Kidney tubule cell (primary cell): ENCODE data around the gene SIGLEC11.
"Not testable (repeated sequence)": the region's sequence is repeated elsewhere in the genome, so short reads cannot be mapped to it uniquely, and the experiment has no call there.

ENCODE experiments used
- DNase-seq: peaks from one replicate; pipeline ENCODE4 v3.0.0-alpha.2; 2018; ENCODE audit warnings: low spot score

Gene SIGLEC11

DNA sequence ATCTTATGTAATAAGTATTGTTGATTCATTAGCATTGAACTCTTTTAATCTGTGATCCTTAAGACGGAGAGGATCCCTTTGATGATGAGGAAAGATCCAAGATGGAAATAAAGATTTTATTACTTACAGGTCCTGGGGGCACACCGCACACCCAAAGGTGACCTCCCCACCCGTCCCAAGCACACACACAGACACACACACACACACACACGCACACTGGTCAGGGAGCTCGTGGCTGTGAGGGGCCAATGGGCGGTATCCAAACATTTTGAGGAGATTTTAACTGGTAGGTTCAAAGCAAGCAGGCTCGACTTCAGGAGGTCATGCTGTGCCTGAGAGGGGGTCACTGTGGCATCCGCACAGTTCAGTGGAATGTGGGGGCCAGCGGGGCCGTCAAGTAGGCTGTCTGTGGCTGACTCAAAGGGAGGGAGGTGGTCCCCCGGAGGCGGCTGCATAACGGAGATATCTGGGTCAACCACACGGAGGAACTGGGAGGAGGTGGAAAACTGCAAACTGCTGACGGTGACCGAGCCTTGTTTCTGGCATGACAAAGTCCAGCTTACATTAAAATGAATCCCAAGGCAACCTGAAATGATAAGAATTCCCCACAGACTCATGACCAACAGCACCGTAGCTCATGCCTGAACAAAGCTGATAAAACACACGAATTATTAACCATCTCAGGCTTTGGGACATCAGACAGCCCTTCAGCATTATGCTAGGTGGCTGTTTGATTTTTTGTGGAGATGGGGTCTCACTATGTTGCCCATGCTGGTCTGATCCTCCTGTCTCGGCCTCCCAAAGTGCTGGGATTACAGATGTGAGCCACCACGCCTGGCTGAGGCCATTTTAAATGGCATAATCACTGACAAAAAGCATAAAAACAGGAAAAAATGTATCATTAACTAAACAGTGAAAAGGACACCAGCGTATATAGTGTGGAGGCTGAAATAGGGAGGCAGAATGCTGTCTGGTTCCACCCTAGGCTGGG is 20.9 kb upstream of the SIGLEC11 start:
- no peak for DNase-seq

DNA sequence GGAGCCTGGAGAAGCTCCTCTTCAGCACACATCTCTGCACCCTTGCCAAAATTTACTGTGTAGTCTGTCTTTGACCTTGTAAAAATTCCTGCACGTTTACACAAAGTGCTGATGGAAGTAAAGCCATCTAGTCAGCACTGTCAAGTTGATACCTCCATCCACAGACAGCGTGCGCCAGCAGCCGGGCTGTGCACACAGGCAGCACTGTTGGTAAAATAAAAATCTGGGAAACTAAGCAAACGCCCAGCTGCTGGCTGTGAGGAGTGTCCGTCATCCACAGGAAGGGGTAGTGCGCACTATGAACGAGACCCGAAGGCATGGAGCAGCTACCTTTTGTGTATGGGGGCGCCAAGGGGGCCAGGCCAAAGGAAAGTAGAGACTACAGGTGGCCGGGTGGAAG is 17.4 kb upstream of the SIGLEC11 start:
- DNase-seq = no peak

DNA sequence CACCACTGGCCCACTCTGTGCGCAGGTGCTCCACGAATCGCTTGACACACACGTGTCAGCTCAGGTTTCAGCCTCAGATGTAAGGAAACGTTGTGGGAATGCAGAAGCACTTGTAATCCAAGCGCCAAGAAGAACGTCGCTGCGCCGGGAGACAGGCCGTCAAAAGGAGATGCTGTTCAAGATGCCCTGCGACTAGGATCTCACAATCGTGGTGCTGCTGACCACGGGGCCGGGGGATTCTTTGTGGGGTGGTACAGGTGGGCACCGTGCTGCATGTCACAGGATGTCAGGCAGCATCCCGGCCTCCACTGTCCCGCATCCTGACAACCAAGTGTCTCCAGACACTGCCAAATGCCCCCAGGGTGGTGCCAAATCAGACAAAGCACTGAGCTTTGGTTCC is 16.9 kb upstream of the SIGLEC11 start:
- no peak for DNase-seq

DNA sequence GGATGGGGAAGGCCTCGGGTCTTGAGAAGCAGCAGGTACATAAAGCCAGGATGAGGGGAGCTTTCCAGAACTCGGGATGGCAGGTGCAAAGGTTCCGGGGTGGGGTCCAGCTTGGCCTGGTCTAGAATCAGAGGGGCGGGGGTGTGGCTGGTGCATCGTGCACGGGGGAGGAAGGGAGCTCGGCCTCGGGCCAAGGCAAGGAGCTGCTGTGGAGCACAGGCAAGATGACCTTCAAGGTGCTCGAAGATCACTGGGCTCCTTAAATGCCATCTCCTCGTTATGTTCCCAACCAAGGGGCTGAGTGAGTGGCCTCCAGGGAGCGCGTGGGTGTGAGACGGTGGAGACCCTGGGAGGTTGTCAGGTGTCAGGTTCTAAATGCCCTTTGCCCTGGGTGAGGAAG is 16.1 kb upstream of the SIGLEC11 start:
- DNase-seq = no peak

DNA sequence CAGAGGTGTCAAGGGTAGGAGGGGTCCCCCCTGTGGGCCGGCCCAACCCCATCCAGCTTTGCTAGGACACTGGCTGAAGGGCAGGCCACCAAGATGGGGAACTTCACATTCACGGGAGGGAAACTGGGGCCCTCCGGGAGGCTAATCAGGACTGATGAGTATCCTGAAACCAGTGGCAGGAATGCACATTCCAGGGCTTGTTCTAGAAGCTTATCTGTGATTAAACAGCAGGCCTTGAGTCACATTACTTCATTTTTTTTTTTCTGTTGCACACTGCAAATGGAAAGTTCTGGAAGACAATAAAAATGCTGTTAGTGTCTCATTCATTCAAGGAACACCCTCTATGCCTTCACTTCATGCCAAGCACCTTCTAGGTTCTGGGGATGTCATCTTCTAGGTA is 15.5 kb upstream of the SIGLEC11 start:
- DNase-seq = no peak

DNA sequence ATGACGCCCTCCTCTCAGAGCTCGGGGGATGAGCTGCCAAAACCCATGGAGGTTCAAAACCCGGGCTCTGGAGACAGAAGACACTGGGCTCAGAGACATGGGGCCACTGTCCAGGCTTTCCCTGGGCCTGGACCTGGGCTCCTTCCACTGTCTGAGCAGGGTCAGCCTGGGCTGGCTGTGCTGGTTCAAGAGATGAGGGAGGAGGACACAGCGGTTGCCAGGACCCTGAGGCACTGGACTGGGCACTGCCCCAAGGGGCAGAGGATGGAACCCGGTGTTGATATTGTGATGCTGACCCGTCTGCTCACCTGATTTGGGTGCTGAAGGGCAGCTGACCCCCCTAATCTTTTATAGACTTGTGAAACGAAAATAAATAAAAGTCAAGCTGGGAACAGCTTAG is 14.1 kb upstream of the SIGLEC11 start:
- no peak for DNase-seq

DNA sequence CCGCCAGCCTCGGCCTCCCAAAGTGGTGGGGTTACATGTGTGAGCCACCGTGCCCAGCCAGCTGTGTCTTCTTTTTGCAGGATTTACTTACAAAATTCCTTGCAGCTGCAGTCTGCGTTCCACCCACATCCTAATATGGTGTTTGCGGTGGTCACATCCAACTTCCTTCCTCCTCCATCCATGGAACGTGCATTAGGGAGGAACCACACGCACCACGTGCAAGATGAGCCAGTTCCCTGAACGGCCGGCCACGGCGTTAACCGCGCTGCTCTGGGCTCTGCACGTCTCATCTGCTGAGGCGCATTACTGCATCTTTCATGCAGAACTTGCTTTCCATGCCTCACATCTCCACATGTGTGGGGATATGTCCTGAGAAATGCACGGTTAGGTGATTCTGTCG is 13.0 kb upstream of the SIGLEC11 start:
- no peak for DNase-seq

DNA sequence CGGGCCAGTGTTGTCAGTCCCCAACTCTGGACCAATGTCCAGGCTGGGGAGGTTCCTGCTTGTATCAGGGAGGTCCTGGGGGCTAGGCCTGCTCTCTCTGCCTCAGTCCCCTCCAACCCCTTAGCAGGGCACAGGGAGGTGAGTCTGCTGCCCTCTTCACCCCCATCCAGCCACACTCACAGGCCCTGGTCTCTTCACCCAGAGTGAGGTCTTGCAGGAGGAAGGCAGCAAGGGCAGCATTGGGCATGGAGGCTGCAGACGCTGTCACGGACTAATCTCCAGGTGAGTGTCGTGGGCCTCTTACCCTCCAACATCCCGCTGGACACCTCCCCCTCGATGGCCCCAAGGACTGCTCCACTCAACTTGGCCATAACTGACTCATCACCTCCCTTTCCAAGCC is 11.9 kb upstream of the SIGLEC11 start:
- DNase-seq = no peak

DNA sequence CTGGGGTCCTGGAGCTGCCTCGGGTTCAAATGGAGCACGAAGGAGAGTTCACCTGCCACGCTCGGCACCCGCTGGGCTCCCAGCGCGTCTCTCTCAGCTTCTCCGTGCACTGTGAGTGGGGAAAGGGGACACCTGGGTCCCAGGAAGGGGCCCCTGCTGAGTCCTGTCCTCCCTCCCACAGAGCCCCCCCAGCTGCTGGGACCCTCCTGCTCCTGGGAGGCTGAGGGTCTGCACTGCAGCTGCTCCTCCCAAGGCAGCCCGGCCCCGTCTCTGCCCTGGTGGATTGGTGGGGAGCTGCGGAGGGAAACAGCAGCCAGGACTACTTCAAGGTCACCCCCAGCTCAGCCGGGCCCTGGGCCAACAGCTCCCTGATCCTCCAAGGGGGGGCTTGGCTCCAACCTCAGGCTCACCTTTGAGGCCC is 11.0 kb upstream of the SIGLEC11 start:
- DNase-seq = no peak

DNA sequence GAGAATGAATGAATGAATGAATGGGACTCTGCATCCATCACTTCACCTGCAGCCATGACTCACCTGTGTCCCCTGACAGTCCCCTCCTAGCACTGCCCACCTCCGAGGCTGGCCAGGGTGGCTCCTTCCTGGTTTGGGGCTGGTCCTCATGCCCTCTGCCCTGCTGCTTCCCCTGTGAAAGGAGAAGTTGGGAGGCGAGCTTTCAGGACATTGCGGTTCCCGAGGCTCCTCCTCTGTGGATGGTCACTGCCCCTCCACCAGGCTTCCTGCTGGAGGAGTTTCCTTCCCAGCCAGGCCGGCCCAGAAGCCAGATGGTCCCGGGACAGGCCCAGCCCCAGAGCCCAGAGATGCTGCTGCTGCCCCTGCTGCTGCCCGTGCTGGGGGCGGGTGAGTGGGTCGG is 8.4 kb upstream of the SIGLEC11 start:
- DNase-seq = not testable (repeated sequence)

DNA sequence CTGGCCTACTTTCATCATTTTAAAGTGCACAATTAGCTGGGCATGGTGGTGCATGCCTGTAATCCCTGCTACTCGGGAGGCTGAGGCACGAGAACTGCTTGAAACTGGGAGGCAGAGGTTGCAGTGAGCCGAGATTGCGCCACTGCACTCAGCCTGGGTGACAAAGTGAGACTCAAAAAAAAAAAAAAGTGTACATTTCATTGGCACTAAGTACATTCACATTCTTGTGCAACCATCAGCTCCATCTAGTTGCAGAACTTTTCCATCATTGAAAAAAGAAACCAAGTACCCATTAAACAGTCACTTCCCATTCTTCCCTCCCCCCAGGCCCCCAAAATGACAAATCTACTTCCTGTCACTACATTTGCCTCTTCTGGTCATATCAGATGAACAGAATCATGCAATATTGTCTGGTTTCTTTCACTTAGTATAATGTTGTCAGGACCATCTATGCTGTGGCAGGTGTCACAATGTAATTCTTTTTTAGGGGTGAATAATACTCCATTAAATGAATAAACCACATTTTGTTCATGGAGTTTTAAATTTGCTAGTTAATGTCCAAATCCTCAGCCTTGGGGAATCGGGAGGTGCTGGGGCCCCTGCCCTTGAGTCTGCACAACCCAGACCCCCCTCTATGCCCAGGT is 7.4 kb upstream of the SIGLEC11 start:
- no peak for DNase-seq

DNA sequence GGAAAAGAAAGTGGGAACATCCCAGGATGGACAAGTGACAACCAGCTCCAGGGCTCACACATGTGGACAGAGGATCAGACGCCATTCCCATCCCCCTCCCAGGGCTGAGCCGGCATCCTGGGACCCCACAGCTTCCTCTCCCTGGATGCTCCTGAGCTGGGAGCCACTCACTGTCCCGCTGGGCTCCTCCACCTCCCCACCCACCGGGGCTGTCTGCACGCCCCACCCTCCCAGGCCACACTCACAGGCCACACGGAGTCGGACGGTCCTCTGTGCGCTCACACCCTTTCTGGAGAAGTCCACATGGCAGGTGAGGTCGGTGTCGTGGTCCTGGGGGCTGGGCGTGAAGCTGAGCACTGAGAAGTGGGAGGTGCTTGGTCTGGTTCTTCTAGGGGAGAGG is 1.1 kb downstream of the SIGLEC11 start:
- not testable (repeated sequence) for DNase-seq

DNA sequence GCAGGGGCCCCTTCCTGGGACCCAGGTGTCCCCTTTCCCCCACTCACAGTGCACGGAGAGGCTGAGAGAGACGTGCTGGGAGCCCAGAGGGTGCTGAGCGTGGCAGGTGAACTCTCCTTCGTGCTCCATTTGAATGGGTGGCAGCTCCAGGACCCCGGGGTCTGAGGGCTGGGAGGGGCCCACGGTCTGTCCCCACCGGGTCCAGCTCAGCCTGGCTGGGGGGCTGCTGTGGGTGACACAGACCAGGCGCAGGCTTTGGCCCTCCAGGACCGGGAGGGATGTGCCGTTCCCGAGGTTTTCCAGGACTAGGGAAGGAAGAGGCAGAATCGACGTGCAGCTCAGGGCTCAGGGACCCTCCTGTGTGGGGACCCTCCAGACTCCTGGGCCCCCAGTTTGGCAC is 2.4 kb downstream of the SIGLEC11 start:
- DNase-seq = not testable (repeated sequence)

DNA sequence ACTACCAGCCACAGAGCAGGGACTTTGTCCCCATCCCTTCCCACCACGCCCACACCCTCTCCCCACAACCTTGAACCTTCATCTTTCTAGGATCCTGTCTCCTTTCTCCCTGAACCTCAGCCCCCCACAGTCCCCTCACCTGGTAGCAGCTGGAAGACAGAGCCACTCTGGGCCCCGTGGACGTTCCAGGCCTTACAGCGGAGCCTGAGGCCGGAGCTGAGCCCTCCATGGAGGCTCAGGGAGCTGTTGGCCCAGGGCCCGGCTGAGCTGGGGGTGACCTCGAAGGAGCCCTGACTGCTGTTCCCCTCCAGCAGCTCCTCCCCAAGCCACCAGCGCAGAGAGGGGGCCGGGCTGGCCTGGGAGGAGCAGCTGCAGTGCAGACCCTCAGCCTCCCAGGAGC is 2.8 kb downstream of the SIGLEC11 start:
- DNase-seq = not testable (repeated sequence)

DNA sequence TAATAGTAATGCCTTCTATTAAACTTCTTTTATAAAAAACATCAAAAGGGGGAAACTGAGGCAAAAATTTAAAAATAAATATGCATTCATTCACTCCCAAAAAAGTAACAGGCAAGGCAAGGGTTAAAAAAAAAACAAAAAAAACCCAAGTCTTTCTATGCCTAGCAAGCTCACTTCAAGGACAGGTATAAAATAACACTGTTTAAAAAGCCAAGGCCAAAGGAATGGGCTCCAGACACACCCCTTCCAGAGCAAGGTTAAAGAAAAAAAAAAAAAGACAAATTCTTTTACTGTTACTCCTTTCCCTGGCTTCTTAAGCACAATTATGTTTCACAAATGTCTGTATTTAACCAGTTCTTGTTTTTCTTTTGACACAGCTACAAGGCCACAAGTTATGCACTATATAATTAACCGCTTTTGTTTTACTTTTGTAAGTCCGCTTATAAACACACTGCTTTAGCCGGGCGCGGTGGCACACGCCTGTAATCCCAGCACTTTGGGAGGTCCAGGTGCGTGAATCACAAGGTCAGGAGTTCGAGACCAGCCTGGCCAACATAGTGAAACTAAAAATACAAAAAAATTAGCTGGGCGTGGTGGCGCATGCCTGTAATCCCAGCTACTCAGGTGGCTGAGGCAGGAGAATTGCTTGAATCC is 3.6 kb downstream of the SIGLEC11 start:
- no peak for DNase-seq

DNA sequence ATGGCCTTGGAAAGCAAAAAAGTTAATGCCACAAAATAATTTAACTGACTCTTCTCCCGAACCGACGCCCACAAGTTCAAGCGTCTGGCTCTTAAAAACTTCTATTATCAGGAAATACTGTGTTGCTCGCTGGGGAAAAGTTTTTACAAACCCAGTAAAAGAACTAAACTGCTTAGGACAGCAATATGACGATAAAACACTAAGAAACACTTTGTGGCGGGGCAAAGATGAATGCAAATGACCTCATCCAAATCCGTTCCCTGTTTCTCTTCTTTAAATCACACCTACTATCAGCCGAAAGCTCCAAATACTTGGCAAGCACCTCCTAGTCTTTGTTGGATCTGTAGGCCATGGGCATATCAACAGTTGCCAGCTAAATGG is 4.9 kb downstream of the SIGLEC11 start:
- DNase-seq = no peak

DNA sequence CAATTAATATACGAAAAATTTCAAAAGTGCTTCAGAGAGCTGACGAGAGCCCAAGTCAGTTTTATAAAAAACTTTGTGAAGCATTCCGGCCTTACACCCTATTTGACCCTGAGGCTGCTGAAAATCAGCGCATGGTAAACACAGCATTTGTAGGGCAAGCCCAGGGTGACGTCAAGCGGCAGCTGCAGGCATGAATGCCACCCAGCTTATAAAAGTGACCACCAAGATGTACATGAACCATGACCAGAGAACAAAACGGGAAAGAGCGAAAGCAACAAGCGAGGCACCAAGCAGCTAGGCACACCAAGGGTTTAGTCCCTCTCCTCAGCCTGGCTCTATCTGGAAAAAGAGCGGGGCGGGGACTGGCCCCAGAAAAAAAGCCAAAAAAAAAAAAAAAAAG is 6.0 kb downstream of the SIGLEC11 start:
- DNase-seq = no peak

DNA sequence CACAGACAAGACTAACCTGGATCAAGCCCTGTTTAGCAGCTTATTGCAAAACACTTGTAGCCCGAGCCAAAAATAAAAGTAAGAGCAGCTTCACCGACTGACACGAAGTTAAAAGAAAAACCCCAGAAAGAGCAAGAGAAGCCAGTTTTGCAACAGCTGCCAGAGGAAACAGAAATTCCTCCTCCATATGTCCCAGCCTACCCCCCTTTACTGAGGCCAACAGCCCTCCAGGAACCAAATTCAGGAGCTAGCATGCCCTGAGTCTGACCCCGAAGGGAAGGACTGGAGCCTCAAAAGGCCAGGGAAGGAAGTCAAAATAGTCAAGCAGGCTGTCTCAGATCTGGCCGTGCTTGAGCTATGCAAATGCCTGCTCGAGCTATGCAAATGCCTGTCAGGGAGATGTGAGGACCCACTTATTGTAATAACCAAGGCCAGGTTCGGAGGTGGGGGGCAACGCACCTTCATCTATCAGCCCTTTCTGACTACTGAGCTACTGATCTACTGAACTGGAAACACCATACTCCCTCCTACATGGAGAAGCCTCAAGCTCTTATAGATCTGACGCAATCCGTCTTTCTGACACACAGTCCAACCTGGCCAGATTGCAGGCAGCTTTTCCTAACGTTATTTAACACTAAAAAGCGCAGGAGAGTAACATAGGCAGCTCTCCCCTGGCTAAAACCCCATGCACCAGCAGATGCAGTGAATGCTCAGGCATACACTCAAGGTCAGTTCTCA is 6.7 kb downstream of the SIGLEC11 start:
- no peak for DNase-seq

DNA sequence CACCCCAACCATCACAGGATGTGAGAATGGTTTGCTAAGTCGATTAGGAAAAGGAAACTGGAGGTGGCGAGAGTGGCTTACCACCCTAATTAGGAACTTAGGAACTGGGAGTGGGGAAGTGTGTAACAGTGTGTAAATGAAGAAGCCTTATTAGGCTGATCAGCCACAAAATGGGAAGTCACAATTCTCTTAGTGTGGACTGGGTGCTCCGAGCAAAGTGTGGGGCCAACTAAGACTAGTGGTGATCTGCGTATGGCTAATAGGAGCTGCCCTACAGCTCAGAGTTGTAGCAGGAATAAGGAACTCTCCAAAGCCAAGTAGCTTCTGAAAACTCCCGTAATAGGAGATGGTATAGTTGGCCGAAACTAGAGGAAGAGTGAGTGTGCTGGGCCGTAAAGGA is 7.6 kb downstream of the SIGLEC11 start:
- DNase-seq = no peak

DNA sequence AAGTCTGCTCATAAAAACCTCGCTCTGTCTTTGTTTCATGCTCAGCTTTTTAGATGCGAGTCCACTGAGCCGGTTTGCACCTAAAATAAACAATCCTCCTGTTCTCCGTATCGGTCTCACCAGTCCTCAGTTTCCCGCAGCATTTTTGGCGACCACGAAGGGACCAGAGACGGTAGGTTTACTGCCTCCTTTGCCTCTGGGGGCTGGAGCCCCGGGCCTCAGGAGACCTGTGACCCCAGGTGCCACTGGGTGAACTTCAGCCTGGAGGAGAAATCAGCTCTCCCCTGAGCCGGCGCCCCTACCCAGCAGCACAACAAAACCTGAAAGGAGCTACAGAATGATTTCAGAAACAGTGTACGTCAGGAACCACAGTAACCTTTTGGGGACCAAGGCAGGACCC is 8.1 kb downstream of the SIGLEC11 start:
- DNase-seq = no peak

DNA sequence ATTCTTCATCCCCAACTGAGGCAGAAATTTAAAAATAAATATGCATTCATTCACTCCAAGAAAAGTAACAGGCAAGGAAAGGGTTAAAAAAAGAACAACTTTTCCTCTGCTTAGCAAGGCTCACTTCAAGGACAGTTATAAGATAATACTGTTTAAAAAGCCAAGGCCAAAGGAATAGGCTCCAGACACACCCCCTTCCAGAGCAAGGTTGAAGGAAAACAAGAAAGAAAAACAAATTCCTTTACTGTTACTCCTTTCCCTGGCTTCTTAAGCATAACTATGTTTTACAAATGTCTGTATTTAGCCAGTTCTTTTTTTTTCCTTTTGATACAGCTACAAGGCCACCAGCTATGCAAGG is 8.5 kb downstream of the SIGLEC11 start:
- DNase-seq = no peak

DNA sequence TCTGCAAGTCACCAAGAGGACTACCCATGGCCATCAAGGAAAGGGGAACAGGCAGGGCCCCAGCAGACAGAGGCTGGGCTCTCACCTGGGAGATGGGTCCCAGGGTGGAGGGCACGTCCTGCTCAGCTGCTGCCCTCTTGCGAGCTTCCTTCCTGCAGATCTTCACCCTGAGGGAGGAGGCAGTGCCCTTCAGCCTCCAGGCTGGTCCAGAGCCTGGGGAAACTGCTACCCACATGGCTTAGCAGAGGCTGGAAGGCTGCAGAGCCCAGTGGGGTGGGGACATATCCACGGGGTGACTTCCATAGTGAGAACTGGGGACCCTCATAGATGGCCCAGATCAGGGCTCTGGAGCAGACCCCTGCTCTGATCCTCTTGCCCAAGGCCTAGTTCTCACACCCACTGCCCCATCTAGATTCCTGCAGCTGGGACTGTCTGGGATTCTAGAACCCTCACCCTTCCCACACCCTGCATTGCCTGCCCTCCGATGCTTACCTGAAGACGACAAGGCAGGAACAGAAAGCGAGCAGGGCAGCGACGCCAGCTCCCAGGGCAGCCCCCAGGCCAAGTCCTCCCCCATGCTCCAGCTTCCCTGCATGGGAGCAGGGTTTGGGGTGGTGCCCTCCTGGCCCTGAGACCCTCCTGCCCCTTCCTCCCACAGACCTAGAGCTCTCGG is 9.0 kb downstream of the SIGLEC11 start:
- no peak for DNase-seq
